Peyer's patch (tissue), 4 donors: ENCODE data around the gene TRIO. TPM values are rescaled to one million over a fixed set of nuclear protein-coding genes. Genes with fewer than 3 reads are reported as not detected.
A peak's percentile ranks its signal among the peaks of the same experiment; 100 is the strongest.

Experiments used
- DNase-seq, 3 donors: peaks; one replicate each; pipeline ENCODE4 v3.0.0-alpha.2; 2017 to 2019
- H3K27ac ChIP-seq, 4 donors: fragments of 200-600 bp; sonication (generic); one replicate each; pipeline ENCODE4 v1.5.1; 2016 to 2019
- H3K27me3 ChIP-seq, 2 donors: fragments of 200-600 bp; sonication (generic); one replicate each; pipeline ENCODE4 v1.5.1; 2019
- H3K36me3 ChIP-seq, 3 donors: fragments of 200-600 bp; sonication (generic); one replicate each; pipeline ENCODE4 v1.5.1; 2016 to 2019
- H3K4me1 ChIP-seq, 4 donors: fragments of 200-600 bp; sonication (generic); one replicate each; pipeline ENCODE4 v1.5.1; 2016 to 2019
- H3K4me3 ChIP-seq, 4 donors: fragments of 200-600 bp; sonication (generic); 1 replicate in 3 of 4; 2 replicates in 1 of 4; pipeline ENCODE4 v1.5.1; 2016 to 2019; ENCODE audit warnings: mild to moderate bottlenecking in 1 of 4
- H3K9me3 ChIP-seq, 4 donors: fragments of 200-600 bp; sonication (generic); one replicate each; pipeline ENCODE4 v1.5.1; 2016 to 2019; ENCODE audit warnings: mild to moderate bottlenecking in 1 of 4
- POLR2A ChIP-seq, 2 donors: fragments of 450-650 bp; IDR thresholded peaks; one replicate each; pipeline ENCODE4 v1.5.1; 2017; ENCODE audit warnings: antibody characterized with exemption in 2 of 2, mild to moderate bottlenecking in 2 of 2, moderate library complexity in 2 of 2
- total RNA-seq, 4 donors: library from RNA; depleted of rRNA; stranded (reverse); fragments of >200 nt; gene quantifications; one replicate each; pipeline ENCODE4 v1.1.0, GENCODE V29; 2016
- TF ChIP-seq, protein P1 (sequence below), 6 experiments: fragments of 450-650 bp in 4 of 6; fragments of 200-600 bp in 2 of 6; sonication (generic) in 1 of 6; IDR thresholded peaks; one replicate each; pipeline ENCODE4 v1.5.1; 2017 to 2019; ENCODE audit warnings: antibody characterized with exemption in 6 of 6, mild to moderate bottlenecking in 3 of 6, moderate library complexity in 1 of 6

TRIO gene
- total RNA-seq, 4 donors from 2014 or later = 171 to 456 (median 340) TPM

DNA sequence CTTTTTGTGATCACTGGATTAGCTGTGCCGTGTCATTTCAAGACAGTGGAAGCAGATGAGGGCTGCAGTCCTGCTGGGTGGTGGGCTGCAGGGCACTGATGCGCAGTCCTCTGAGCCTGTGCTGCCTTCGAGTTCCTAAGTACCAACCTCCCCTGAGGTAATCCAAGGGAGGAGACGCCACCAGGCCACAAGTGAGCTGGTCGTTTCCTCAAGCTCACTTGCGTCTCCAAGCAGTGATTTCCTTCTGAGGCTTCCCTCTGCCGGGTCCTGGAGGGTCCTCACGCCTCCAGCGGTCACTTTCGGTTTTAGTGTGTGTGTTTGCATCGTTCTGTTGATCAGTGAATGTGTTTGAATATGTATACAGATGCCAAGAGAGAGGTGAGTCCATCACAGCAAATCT, 115.7 kb downstream of the TRIO start:
- TF ChIP-seq, protein P1, sequence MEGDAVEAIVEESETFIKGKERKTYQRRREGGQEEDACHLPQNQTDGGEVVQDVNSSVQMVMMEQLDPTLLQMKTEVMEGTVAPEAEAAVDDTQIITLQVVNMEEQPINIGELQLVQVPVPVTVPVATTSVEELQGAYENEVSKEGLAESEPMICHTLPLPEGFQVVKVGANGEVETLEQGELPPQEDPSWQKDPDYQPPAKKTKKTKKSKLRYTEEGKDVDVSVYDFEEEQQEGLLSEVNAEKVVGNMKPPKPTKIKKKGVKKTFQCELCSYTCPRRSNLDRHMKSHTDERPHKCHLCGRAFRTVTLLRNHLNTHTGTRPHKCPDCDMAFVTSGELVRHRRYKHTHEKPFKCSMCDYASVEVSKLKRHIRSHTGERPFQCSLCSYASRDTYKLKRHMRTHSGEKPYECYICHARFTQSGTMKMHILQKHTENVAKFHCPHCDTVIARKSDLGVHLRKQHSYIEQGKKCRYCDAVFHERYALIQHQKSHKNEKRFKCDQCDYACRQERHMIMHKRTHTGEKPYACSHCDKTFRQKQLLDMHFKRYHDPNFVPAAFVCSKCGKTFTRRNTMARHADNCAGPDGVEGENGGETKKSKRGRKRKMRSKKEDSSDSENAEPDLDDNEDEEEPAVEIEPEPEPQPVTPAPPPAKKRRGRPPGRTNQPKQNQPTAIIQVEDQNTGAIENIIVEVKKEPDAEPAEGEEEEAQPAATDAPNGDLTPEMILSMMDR (IDR thresholded peaks at IDR 0.05) = no peak
- no peak for TF ChIP-seq POLR2A (IDR thresholded peaks at IDR 0.05)
- H3K4me1 ChIP-seq = peaks cover 0 to 10% (median 1%) of the 10 kb centered on the region in 4 donors
- H3K27me3 ChIP-seq = no peaks in the 10 kb centered on the region
- no peak overlapping the region for H3K4me3 ChIP-seq
- H3K27ac ChIP-seq = peak overlapping the region in 3 of 4 donors; percentile 24 to 27 (median 25)
- DNase-seq = no peak
- H3K36me3 ChIP-seq = no peaks in the 10 kb centered on the region
- H3K9me3 ChIP-seq = no peaks in the 10 kb centered on the region

DNA sequence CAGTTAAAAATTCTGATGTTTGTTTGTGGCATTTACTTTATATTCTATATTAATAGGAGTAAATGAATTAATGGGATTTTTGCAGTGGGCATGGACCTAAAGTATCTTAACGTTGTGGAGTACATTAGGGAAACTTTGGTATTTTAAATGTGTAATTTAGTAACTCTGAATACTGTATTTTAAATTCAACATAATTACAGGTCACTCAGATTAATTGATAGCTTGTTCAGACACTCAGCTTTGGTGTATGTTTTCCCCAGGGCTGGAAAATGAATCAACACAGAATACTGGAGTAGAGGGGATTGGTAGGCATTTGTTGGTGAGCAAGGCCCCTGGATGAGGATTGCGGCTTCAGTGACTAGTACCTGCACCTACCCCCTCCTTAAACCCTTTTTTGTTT, 117.5 kb downstream of the TRIO start:
- TF ChIP-seq, protein P1 (IDR thresholded peaks at IDR 0.05) = no peak
- no peak for TF ChIP-seq POLR2A (IDR thresholded peaks at IDR 0.05)
- H3K4me1 ChIP-seq = peaks cover 0 to 16% (median 5%) of the 10 kb centered on the region in 4 donors

DNA sequence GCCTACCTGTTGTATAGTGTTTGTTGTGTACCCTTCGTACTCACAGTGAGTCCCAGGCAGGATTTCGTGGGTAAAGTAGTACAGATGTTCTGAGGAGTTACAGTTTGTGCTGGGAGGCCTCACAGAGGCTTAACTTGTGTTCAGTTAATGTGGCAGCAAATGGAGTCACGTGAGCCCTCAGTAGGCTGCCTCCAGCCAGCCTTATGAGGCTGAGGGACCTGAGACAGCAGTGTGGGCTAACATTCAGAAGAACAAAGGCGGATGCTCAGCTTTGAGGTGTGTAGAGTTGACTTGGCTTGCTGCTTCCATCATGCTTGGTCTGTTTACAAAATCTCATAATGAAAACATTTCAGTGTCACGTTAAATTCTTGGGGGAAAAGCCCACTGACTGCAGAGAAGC, 118.1 kb downstream of the TRIO start:
- H3K9me3 ChIP-seq = no peaks in the 10 kb centered on the region
- H3K4me1 ChIP-seq = peaks cover 0 to 16% (median 8%) of the 10 kb centered on the region in 4 donors
- no peak overlapping the region for H3K27ac ChIP-seq
- no peak overlapping the region for H3K4me3 ChIP-seq
- TF ChIP-seq POLR2A (IDR thresholded peaks at IDR 0.05) = no peak
- TF ChIP-seq, protein P1 (IDR thresholded peaks at IDR 0.05) = no peak
- H3K36me3 ChIP-seq = no peaks in the 10 kb centered on the region
- no peaks in the 10 kb centered on the region for H3K27me3 ChIP-seq
- DNase-seq = no peak

More for the DNA sequence above, 117.5 kb downstream of the TRIO start:
- no peaks in the 10 kb centered on the region for H3K9me3 ChIP-seq
- H3K36me3 ChIP-seq = no peaks in the 10 kb centered on the region
- no peak overlapping the region for H3K4me3 ChIP-seq
- DNase-seq = no peak
- H3K27me3 ChIP-seq = no peaks in the 10 kb centered on the region
- no peak overlapping the region for H3K27ac ChIP-seq

DNA sequence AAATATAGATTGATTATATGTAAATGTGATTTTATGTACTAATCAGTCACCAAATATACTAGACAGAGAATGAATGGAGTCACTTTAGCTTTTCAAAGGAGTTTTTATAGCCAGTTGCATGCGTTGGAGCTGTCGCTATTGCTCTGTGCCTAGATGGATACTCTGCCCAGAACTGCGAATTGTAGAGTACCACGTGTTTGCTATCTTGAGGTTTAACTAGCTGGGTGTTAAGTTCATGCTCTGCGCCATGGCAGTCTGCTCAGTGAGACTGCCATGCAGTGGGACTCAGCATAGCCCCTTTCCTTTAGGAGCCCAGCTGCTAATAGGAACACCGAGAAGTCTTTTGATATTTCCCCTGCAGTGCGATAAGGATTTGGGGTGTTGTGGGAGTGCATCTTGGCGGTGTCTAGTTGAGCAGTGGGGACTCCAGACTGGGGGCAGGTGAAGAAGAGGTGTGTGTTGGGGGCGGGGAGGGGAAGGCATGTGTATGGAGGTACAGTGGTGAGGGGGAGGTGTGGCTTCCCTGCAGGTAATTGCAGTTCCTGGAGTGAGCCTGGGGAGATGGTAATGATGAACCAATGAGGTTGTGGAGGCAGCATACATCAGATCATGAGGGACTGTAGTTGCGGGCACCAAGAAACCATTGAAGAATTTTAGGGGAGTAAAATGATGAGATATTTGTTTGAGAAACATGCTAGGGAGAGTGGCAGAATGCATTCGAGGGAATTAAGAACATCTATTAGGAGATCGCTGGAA, 118.9 kb downstream of the TRIO start:
- H3K4me3 ChIP-seq = no peak overlapping the region
- peaks cover 0 to 17% (median 8%) of the 10 kb centered on the region in 4 donors for H3K4me1 ChIP-seq
- no peaks in the 10 kb centered on the region for H3K27me3 ChIP-seq
- DNase-seq = no peak
- no peaks in the 10 kb centered on the region for H3K36me3 ChIP-seq
- no peak overlapping the region for H3K27ac ChIP-seq
- H3K9me3 ChIP-seq = no peaks in the 10 kb centered on the region
- TF ChIP-seq, protein P1 (IDR thresholded peaks at IDR 0.05) = no peak
- TF ChIP-seq POLR2A (IDR thresholded peaks at IDR 0.05) = no peak

DNA sequence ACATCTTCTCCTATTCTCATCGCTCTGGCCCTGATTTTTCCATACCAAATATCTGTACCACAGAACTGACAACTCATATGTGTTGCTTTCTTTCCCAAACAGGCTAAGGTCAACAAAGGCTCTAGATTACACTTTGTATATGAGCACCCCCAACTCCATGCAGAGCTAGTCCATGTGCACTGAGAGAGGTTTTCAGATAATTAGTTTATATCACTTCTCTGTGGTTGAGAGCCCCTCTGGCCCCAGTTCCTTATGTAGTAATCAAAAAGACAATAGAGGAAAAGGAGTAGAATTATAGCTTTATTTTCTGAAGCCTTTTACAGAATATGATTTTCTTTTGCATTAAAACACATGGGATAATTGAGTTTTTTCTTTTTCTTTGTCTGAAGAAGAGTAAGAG, 120.0 kb downstream of the TRIO start:
- Histone ChIP-seq H3K27me3 (no peaks in the 10 kb centered on the region), H3K27ac (no peak overlapping the region), H3K4me1 (peaks cover 0 to 19% (median 7%) of the 10 kb centered on the region in 4 donors), H3K4me3 (no peak overlapping the region), H3K9me3 (no peaks in the 10 kb centered on the region), H3K36me3 (no peaks in the 10 kb centered on the region)
- TF ChIP-seq, protein P1 (IDR thresholded peaks at IDR 0.05) = no peak
- no peak for TF ChIP-seq POLR2A (IDR thresholded peaks at IDR 0.05)
- DNase-seq = no peak
